DMS 273 (cell line): ENCODE measurements around the gene KRTAP10-5.
A peak's percentile ranks its signal among the peaks of the same experiment; 100 is the strongest.

Experiments
- DNase-seq: peaks from one replicate; lab custom pipeline; 2025; ENCODE audit not compliant: unreplicated experiment; lab: John Stamatoyannopoulos, UW

Gene KRTAP10-5

DNA sequence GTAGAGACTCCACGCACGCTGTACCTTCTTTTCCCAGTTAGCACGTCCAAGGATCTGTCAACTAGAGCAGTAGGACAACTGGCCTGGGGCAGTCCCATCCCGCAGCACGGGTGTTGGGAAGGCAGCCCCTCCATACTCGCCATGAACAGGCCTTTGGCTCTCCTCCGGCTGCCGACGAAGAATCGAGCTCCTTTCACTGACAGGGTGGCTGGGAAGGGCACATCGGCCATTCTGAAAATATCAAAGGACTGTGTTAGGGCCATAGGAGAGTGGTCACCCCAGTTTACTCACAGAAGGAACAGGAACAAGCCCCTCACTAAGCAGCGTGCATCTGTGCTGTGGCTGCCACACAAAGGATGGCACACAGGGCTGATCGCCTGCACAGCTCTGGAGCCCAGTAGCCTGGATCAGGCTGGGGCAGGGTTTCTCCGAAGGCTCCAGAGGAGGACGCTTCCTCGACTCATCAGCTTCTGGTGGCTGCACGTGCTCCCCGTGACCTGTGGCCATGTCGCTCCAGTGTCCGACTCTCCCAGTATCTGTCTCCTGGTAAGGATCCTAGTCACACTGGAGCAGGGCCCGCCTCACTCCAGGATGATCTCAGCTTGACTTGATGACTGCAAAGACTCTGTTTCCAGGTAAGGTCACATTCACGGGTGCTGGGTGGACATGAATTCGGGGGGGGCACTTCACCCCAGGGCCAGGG lies 49.4 kb downstream of the KRTAP10-5 start:
- no peak for DNase-seq

- DNase-seq, result peak; percentile 64
These were observed 50.0 kb downstream of the KRTAP10-5 start for GRCh38 chr21:44530221-44530902.

- no peak for DNase-seq
These were observed 50.8 kb downstream of the KRTAP10-5 start for GRCh38 chr21:44529503-44530125.
